ENCODE results near the gene THYN1. TPM values are rescaled to one million over a fixed set of nuclear protein-coding genes. Genes with fewer than 3 reads are reported as not detected.
"Not testable (repeated sequence)": the region's sequence is repeated elsewhere in the genome, so short reads cannot be mapped to it uniquely, and the experiment has no call there.

The THYN1 gene
- total and polyA plus RNA-seq, 5 donors: 35.6 to 57.0 (median 46.4) TPM

GRCh38 chr11:134284349-134284748 lies 31.2 kb upstream of the THYN1 start:
- WGBS: 92% methylated on average over 5 of the region's 5 CpGs
- H3K4me1 ChIP-seq (ENCODE audit: control insufficient read depth, insufficient read depth, low read length); intact Hi-C loops (cut with DNase I); ATAC-seq; H3K9me3 ChIP-seq (ENCODE audit: control insufficient read depth, low read length); H3K27me3 ChIP-seq (ENCODE audit: control insufficient read depth, insufficient read depth); DNase-seq; H3K4me3 ChIP-seq (ENCODE audit: low read length); H3K27ac ChIP-seq (ENCODE audit: low read length): not testable (repeated sequence)

- Histone ChIP-seq H3K4me1 (ENCODE audit: control insufficient read depth, insufficient read depth, low read length) (no peaks in the 10 kb centered on the region), H3K4me3 (ENCODE audit: low read length) (no peak overlapping the region), H3K9me3 (ENCODE audit: control insufficient read depth, low read length) (no peaks in the 10 kb centered on the region), H3K27me3 (ENCODE audit: control insufficient read depth, insufficient read depth) (no peaks in the 10 kb centered on the region), H3K27ac (ENCODE audit: low read length) (no peak overlapping the region)
- ATAC-seq (no peak), DNase-seq (no peak)
- 88% methylated on average over 16 of the region's 16 CpGs for WGBS
- intact Hi-C loops (cut with DNase I): no loop called here
Observed at GRCh38 chr11:134283461-134284230, 30.5 kb upstream of the THYN1 start.

- no peak overlapping the region for H3K27ac ChIP-seq (ENCODE audit: low read length)
- no peaks in the 10 kb centered on the region for H3K27me3 ChIP-seq (ENCODE audit: control insufficient read depth, insufficient read depth)
- WGBS: 82% methylated on average over 22 of the region's 22 CpGs
- H3K4me3 ChIP-seq (ENCODE audit: low read length): no peak overlapping the region
- H3K9me3 ChIP-seq (ENCODE audit: control insufficient read depth, low read length): no peaks in the 10 kb centered on the region
- ATAC-seq (peak; percentile 35 to 40), DNase-seq (no peak)
- intact Hi-C loops (cut with DNase I): no loop called here
- no peaks in the 10 kb centered on the region for H3K4me1 ChIP-seq (ENCODE audit: control insufficient read depth, insufficient read depth, low read length)
Observed at GRCh38 chr11:134282121-134283045, 29.2 kb upstream of the THYN1 start.

GRCh38 chr11:134281635-134282034 lies 28.5 kb upstream of the THYN1 start:
- H3K4me3 ChIP-seq (ENCODE audit: low read length); H3K27ac ChIP-seq (ENCODE audit: low read length); intact Hi-C loops (cut with DNase I); H3K27me3 ChIP-seq (ENCODE audit: control insufficient read depth, insufficient read depth); H3K9me3 ChIP-seq (ENCODE audit: control insufficient read depth, low read length); DNase-seq; H3K4me1 ChIP-seq (ENCODE audit: control insufficient read depth, insufficient read depth, low read length): not testable (repeated sequence)
- 81% methylated on average over 15 of the region's 17 CpGs for WGBS
- ATAC-seq: peak; percentile 14 to 37

- DNase-seq: no peak
- H3K9me3 ChIP-seq (ENCODE audit: control insufficient read depth, low read length): no peaks in the 10 kb centered on the region
- no peak overlapping the region for H3K27ac ChIP-seq (ENCODE audit: low read length)
- intact Hi-C loops (cut with DNase I): no loop called here
- no peaks in the 10 kb centered on the region for H3K27me3 ChIP-seq (ENCODE audit: control insufficient read depth, insufficient read depth)
- H3K4me1 ChIP-seq (ENCODE audit: control insufficient read depth, insufficient read depth, low read length): no peaks in the 10 kb centered on the region
- H3K4me3 ChIP-seq (ENCODE audit: low read length): no peak overlapping the region
- WGBS: 92% methylated on average over 4 of the region's 4 CpGs
- ATAC-seq: no peak
Observed at GRCh38 chr11:134278356-134278755, 25.2 kb upstream of the THYN1 start.

GRCh38 chr11:134277183-134278001 lies 24.2 kb upstream of the THYN1 start:
- intact Hi-C loops (cut with DNase I): no loop called here

GRCh38 chr11:134276396-134277182 lies 23.4 kb upstream of the THYN1 start:
- 1% methylated on average over 88 of the region's 88 CpGs for WGBS
- no peaks in the 10 kb centered on the region for H3K27me3 ChIP-seq (ENCODE audit: control insufficient read depth, insufficient read depth)
- ATAC-seq (peak in 1 of 2 donors; percentile 40), DNase-seq (peak in 1 of 3 donors; percentile 40)
- intact Hi-C loops (cut with DNase I): no loop called here
- H3K4me3 ChIP-seq (ENCODE audit: low read length): peak overlapping the region; percentile 11
- no peak overlapping the region for H3K27ac ChIP-seq (ENCODE audit: low read length)
- H3K4me1 ChIP-seq (ENCODE audit: control insufficient read depth, insufficient read depth, low read length): no peaks in the 10 kb centered on the region
- H3K9me3 ChIP-seq (ENCODE audit: control insufficient read depth, low read length): no peaks in the 10 kb centered on the region

More at GRCh38 chr11:134277183-134278001, 24.2 kb upstream of the THYN1 start:
- no peaks in the 10 kb centered on the region for H3K9me3 ChIP-seq (ENCODE audit: control insufficient read depth, low read length)
- ATAC-seq (no peak), DNase-seq (no peak)
- H3K27ac ChIP-seq (ENCODE audit: low read length): no peak overlapping the region
- no peaks in the 10 kb centered on the region for H3K27me3 ChIP-seq (ENCODE audit: control insufficient read depth, insufficient read depth)
- no peak overlapping the region for H3K4me3 ChIP-seq (ENCODE audit: low read length)
- 15% methylated on average over 36 of the region's 36 CpGs for WGBS
- no peaks in the 10 kb centered on the region for H3K4me1 ChIP-seq (ENCODE audit: control insufficient read depth, insufficient read depth, low read length)

- H3K4me3 ChIP-seq (ENCODE audit: low read length): peak within 1 kb of the TSS; percentile 11
- H3K27me3 ChIP-seq (ENCODE audit: control insufficient read depth, insufficient read depth): no peaks in the 10 kb centered on the region
- H3K4me1 ChIP-seq (ENCODE audit: control insufficient read depth, insufficient read depth, low read length): no peaks in the 10 kb centered on the region
- no peaks in the 10 kb centered on the region for H3K9me3 ChIP-seq (ENCODE audit: control insufficient read depth, low read length)
- DNase-seq: peak in 1 of 3 donors; percentile 58
- no peak within 1 kb of the TSS for H3K27ac ChIP-seq (ENCODE audit: low read length)
- ATAC-seq: peak; percentile 33 to 63
- 2% methylated on average over 68 of the region's 68 CpGs for WGBS
- intact Hi-C loops (cut with DNase I): no loop called here
Observed at GRCh38 chr11:134275534-134276395, 22.6 kb upstream of the THYN1 start, which contains the start of gene GLB1L3. GLB1L3 (plus strand) TSS chr11:134276379; CDS start chr11:134276741, 362 bp downstream.

GRCh38 chr11:134275188-134275533 lies 22.0 kb upstream of the THYN1 start:
- WGBS: 25% methylated on average over 5 of the region's 5 CpGs
- Histone ChIP-seq H3K27ac (ENCODE audit: low read length) (no peak overlapping the region), H3K27me3 (ENCODE audit: control insufficient read depth, insufficient read depth) (no peaks in the 10 kb centered on the region), H3K4me1 (ENCODE audit: control insufficient read depth, insufficient read depth, low read length) (no peaks in the 10 kb centered on the region), H3K9me3 (ENCODE audit: control insufficient read depth, low read length) (no peaks in the 10 kb centered on the region), H3K4me3 (ENCODE audit: low read length) (no peak overlapping the region)
- DNase-seq: no peak
- intact Hi-C loops (cut with DNase I): no loop called here
- no peak for ATAC-seq

All from right cardiac atrium (tissue), 5 donors.